IPS-20b (cell line): ENCODE measurements around the gene DOK5.
A peak's percentile ranks its signal among the peaks of the same experiment; 100 is the strongest.
"Not testable (repeated sequence)": the region's sequence is repeated elsewhere in the genome, so short reads cannot be mapped to it uniquely, and the experiment has no call there.

Source experiments
- H3K27ac ChIP-seq: one replicate; pipeline ENCODE4 v1.5.1; 2013; ENCODE audit warnings: low read length
- H3K27me3 ChIP-seq: 2 replicates; pipeline ENCODE4 v1.6.1; 2013; ENCODE audit warnings: mild to moderate bottlenecking, low read length, inconsistent platforms; ENCODE audit not compliant: insufficient read depth
- H3K36me3 ChIP-seq: 2 replicates; pipeline ENCODE4 v1.6.1; 2013; ENCODE audit warnings: low read depth, mild to moderate bottlenecking, inconsistent platforms, low read length, moderate library complexity; ENCODE audit not compliant: insufficient read depth
- H3K4me1 ChIP-seq: 2 replicates; pipeline ENCODE4 v1.6.1; 2013; ENCODE audit warnings: mild to moderate bottlenecking, control low read depth, inconsistent platforms, low read length, moderate library complexity; ENCODE audit not compliant: insufficient read depth
- H3K4me3 ChIP-seq: 2 replicates; pipeline ENCODE4 v1.5.1; 2013; ENCODE audit warnings: mild to moderate bottlenecking, low read length, inconsistent platforms
- H3K9ac ChIP-seq: 2 replicates; pipeline ENCODE4 v1.6.1; 2013; ENCODE audit warnings: low read depth, mild to moderate bottlenecking, inconsistent platforms, low read length, moderate library complexity
- H3K9me3 ChIP-seq: 2 replicates; pipeline ENCODE4 v1.6.1; 2013; ENCODE audit warnings: mild to moderate bottlenecking, low read depth, low read length, inconsistent platforms; ENCODE audit not compliant: insufficient read depth

The DOK5 gene

GRCh38 chr20:54475334-54476168 is at the start of gene DOK5:
TSS of gene DOK5 (plus strand) at chr20:54475593. CDS start at chr20:54475947, 354 bp downstream.
- H3K4me3 ChIP-seq: peak within 1 kb of the TSS; percentile 92
- H3K4me1 ChIP-seq: peaks cover 16% of the 10 kb centered on the region
- H3K9me3 ChIP-seq: no peaks in the 10 kb centered on the region
- H3K9ac ChIP-seq: peak within 1 kb of the TSS; percentile 66; the same call in 1 of the 2 replicates
- peaks cover 45% of the 10 kb centered on the region for H3K27me3 ChIP-seq
- H3K27ac ChIP-seq: no peak within 1 kb of the TSS
- H3K36me3 ChIP-seq: no peaks in the 10 kb centered on the region

GRCh38 chr20:54429364-54429763 is 46.0 kb upstream of the DOK5 start:
- no peaks in the 10 kb centered on the region for H3K36me3 ChIP-seq
- no peak overlapping the region for H3K9ac ChIP-seq
- no peaks in the 10 kb centered on the region for H3K27me3 ChIP-seq
- H3K4me3 ChIP-seq: no peak overlapping the region
- peaks cover 5% of the 10 kb centered on the region; the same call in 1 of the 2 replicates for H3K9me3 ChIP-seq
- H3K27ac ChIP-seq: no peak overlapping the region
- H3K4me1 ChIP-seq: no peaks in the 10 kb centered on the region

GRCh38 chr20:54431156-54431944 is 44.0 kb upstream of the DOK5 start:
- no peak overlapping the region for H3K27ac ChIP-seq
- no peaks in the 10 kb centered on the region for H3K27me3 ChIP-seq
- no peaks in the 10 kb centered on the region for H3K4me1 ChIP-seq
- H3K9me3 ChIP-seq: no peaks in the 10 kb centered on the region
- no peak overlapping the region for H3K9ac ChIP-seq
- H3K36me3 ChIP-seq: no peaks in the 10 kb centered on the region
- H3K4me3 ChIP-seq: no peak overlapping the region

GRCh38 chr20:54432966-54433365 is 42.4 kb upstream of the DOK5 start:
- peaks cover 1% of the 10 kb centered on the region; the same call in 1 of the 2 replicates for H3K4me1 ChIP-seq
- no peak overlapping the region for H3K27ac ChIP-seq
- H3K36me3 ChIP-seq: no peaks in the 10 kb centered on the region
- no peaks in the 10 kb centered on the region for H3K9me3 ChIP-seq
- H3K4me3 ChIP-seq: no peak overlapping the region
- H3K9ac ChIP-seq: no peak overlapping the region
- H3K27me3 ChIP-seq: no peaks in the 10 kb centered on the region

- Histone ChIP-seq H3K27ac (no peak overlapping the region), H3K9me3 (no peaks in the 10 kb centered on the region), H3K9ac (no peak overlapping the region), H3K27me3 (no peaks in the 10 kb centered on the region), H3K36me3 (no peaks in the 10 kb centered on the region), H3K4me1 (peaks cover 3% of the 10 kb centered on the region; the same call in 1 of the 2 replicates), H3K4me3 (no peak overlapping the region)
Observed at GRCh38 chr20:54433636-54434035, 41.8 kb upstream of the DOK5 start.

GRCh38 chr20:54434196-54434595 is 41.2 kb upstream of the DOK5 start:
- H3K4me1 ChIP-seq: peaks cover 3% of the 10 kb centered on the region; the same call in 1 of the 2 replicates
- H3K27ac ChIP-seq: no peak overlapping the region
- no peaks in the 10 kb centered on the region for H3K27me3 ChIP-seq
- H3K9me3 ChIP-seq: no peaks in the 10 kb centered on the region
- H3K9ac ChIP-seq: no peak overlapping the region
- H3K36me3 ChIP-seq: no peaks in the 10 kb centered on the region
- no peak overlapping the region for H3K4me3 ChIP-seq

- Histone ChIP-seq H3K4me3 (no peak overlapping the region), H3K27ac (no peak overlapping the region), H3K27me3 (no peaks in the 10 kb centered on the region), H3K9me3 (no peaks in the 10 kb centered on the region), H3K4me1 (peaks cover 3% of the 10 kb centered on the region; the same call in 1 of the 2 replicates), H3K9ac (no peak overlapping the region), H3K36me3 (no peaks in the 10 kb centered on the region)
Observed at GRCh38 chr20:54435015-54435414, 40.4 kb upstream of the DOK5 start.

- not testable (repeated sequence) for H3K27me3 ChIP-seq, H3K27ac ChIP-seq, H3K4me1 ChIP-seq, H3K4me3 ChIP-seq, H3K36me3 ChIP-seq, H3K9ac ChIP-seq, H3K9me3 ChIP-seq
Observed at GRCh38 chr20:54436410-54436809, 39.0 kb upstream of the DOK5 start.

GRCh38 chr20:54438166-54438565 is 37.2 kb upstream of the DOK5 start:
- H3K27me3 ChIP-seq: no peaks in the 10 kb centered on the region
- H3K4me1 ChIP-seq: peaks cover 3% of the 10 kb centered on the region; the same call in 1 of the 2 replicates
- H3K27ac ChIP-seq: no peak overlapping the region
- H3K9me3 ChIP-seq: no peaks in the 10 kb centered on the region
- H3K9ac ChIP-seq: no peak overlapping the region
- no peak overlapping the region for H3K4me3 ChIP-seq
- H3K36me3 ChIP-seq: no peaks in the 10 kb centered on the region

GRCh38 chr20:54450207-54450606 is 25.2 kb upstream of the DOK5 start:
- H3K36me3 ChIP-seq: no peaks in the 10 kb centered on the region
- no peak overlapping the region for H3K9ac ChIP-seq
- H3K4me1 ChIP-seq: peaks cover 13% of the 10 kb centered on the region; the same call in 1 of the 2 replicates
- no peaks in the 10 kb centered on the region for H3K27me3 ChIP-seq
- no peak overlapping the region for H3K27ac ChIP-seq
- 0 out of 2 replicates have a peak, but pooled peaks cover 3% of the 10 kb centered on the region for H3K9me3 ChIP-seq
- no peak overlapping the region for H3K4me3 ChIP-seq

- H3K4me1 ChIP-seq: peaks cover 13% of the 10 kb centered on the region; the same call in 1 of the 2 replicates
- H3K27me3 ChIP-seq: no peaks in the 10 kb centered on the region
- H3K9ac ChIP-seq: no peak overlapping the region
- no peak overlapping the region for H3K4me3 ChIP-seq
- H3K9me3 ChIP-seq: 0 out of 2 replicates have a peak, but pooled peaks cover 3% of the 10 kb centered on the region
- no peaks in the 10 kb centered on the region for H3K36me3 ChIP-seq
- no peak overlapping the region for H3K27ac ChIP-seq
Observed at GRCh38 chr20:54451171-54451570, 24.2 kb upstream of the DOK5 start.
